COLO829 (cell line): Measurements from ENCODE around the gene NPTN.
"Not testable (repeated sequence)": the region's sequence is repeated elsewhere in the genome, so short reads cannot be mapped to it uniquely, and the experiment has no call there.

Experiments used
- DNase-seq: peaks from one replicate; pipeline ENCODE4 v3.0.0; 2012; ENCODE audit warnings: low spot score

The NPTN gene

DNA sequence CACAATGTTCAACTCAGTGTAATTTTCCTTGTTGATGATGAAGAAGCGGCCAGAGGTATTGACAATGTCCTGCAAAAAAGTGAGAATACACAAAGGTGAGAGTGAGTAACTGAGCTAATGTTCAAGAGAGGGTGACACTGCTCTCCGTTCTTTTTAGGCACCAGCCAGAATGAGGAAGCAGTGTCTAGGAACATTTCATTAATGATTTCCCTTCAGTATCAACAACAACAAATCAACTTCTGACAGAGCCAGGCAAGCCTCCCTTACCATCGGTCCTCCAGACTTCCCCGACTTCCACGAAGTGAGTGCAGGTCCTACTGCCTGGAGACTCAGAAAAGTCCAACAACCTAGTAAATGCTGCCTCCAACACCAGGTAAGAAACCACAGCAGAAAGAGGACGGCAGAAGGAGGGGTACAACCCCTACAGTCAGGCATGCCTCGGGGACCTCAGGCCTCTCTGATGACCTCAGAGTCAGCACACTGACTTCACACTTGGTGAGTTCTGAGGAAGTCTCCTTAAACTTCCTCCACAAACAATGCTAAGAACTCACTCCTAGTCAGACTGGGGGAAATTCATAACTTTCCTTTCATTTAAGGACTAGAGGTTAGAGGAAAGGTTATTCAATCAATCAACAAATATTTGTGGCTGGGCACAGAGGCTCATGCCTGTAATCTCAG is 62.7 kb downstream of the NPTN start:
- DNase-seq, result no peak

DNA sequence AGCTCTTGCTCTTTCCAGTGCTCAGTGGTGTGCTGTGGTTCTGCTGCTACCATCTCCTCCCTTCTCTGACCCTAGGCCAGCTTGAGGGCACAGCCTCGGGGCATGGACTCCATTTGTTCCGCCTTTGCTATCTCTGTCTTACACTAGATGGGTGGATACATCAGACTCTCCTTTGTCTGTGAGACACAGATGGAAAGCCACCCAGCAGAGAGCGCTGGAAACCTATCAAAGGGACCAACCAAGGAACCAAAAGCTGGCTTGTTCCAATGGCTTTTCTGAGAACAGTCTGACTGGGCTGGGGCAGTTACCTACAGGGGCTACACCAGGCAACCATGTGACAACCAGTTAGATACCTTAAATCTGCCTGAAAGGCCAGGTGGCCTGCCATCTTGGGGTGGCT is 63.8 kb downstream of the NPTN start:
- no peak for DNase-seq

DNA sequence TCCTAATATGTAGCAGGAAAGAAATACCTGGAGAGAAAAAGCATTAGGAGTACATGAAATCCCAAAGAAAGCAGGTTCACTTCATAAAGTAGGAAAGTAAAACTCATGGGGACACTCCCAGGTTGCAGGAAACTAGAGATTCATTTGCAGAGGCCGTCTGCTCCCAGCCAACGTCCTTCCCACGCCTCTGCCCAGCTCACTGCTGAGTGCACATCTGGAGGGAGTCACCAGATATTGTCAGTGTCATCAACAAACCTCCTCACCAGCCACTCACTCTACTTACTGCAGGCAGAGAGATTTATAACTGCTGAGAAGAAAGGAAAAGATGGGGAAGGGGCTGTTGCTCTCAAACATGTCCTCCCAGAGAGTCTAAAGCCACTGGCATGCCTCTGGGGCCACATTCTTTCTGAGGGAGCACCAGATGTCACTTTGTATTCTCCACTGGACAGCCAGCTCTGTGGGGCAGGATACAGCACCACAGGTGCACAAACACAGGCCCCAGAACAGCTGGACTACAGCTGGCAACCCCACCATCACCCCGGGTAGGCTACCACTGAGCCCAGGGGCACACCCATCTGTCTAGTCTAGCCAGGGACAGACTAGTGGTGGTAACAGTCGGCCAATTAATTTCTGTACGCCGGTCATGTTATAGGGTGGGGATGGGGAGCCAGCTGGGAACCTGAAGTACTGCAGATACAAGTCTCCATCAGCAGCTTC is 64.5 kb downstream of the NPTN start:
- DNase-seq, result no peak

DNA sequence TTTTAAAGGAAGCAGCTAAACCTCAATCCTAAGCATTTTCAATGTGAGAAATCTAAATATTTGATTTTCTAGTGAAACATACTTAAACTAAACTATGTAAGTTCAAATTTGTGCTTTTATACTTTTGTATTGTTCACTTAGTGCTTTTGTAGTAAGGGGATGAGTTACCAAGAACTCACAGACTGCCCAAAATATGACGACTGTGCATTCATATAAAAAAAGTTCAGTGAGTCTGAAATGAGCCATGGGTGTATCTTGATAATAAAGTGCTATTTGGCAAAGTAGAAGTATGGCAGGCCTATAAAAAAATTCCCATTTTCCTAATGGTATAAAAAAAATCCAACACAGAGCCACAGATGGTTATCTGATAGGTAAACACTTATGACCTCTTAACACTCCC is 66.2 kb downstream of the NPTN start:
- DNase-seq, result no peak

DNA sequence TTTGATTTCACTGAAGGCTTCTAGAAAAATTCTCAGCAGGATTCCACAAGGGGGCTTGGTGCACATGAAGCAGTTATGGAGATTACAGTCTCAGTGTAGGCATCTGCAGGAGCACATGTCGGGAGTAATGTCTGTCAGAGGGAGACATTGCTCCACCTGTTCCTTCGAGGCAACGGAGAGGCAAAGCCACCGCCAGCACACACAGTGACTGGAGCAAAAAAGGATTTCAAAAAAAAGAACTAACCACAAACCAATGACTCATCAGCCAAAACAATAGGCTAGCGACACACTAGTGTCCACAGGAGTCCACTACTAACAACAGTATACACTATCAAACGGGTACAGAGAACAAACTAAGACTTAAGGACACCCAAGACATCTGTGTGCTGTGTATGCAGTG is 68.9 kb downstream of the NPTN start:
- no peak for DNase-seq

DNA sequence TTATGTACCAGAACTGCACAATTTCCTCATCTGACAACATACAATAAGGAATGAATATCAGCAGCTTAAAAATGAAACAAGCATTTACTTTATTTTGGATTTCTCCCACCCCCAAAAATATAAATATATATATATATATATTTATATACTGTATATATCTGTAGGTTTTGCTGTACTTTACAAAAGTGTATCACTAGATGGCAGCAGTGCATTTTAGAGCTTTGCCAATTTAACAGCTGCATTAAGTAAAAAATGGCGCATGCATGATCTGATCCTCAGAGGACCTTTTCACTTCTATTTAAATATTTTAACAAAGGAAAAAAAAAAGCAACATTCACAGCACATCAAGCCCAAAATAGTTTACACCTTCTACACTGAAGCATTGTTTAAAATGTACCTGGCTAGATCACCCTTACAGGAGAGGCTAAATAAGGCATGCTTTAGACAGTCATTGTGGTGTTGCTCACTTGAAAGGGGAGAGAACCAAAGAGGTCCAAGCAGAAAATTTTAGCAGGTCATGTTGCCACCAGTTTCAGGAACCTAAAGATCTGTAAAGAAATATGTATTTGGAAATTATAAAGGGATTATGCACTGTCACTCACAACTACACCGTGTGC is 72.6 kb downstream of the NPTN start:
- DNase-seq, result peak; percentile 3

DNA sequence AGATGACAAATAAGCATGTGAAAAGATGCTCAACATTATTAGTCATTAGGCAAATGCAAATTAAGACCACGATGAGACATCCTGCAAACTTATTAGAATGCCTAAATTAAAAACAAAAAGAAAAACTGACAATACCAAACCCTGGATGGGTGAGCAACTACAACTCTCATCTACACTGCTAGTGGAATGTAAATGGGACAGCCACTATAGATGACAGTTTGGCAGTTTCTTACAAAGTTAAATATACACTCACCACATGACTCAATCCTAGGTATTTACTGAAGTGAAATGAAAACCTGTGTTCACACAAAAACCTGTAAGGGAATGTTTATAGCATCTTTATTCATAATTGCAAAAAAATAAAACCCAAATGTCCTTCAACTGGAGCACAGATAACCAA is 74.7 kb downstream of the NPTN start:
- no peak for DNase-seq

DNA sequence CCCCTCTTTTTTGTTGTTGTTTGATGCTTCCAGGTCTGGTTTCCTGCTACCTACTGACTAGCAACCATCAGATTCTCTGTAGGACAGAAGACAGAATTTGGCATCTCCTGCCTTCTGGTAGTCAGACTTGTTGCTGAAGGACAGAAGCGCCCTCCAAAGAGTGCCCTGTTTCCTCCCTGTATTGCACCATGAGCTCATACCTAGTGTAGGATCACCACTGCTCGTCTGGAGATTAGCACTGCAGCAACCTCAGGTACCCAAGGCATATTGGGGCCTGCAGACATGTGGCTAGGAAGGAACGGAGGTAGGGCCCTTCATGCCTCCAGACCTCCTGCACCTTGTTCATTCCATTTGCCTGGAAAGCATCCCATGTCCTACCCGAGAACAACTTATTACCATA is 78.1 kb downstream of the NPTN start:
- DNase-seq, result no peak

DNA sequence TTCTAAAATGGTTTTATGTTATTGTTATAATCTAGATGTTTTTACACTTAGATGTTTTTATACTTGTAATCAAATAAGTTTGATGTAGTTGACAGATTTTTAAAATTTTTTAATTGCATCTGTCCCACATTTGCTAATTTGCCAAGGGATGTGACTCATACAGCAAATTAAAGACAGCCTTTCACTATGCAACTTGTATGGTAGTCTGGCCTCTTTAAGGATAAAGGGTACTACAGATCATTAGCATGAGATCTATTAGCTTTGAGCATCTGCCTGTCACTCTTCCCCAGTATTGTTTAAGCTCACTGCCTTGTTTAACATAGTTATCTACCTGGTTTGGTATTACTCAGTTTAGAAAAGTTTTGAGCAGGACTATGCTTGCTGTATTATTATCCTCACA is 83.0 kb downstream of the NPTN start:
- DNase-seq, result no peak

DNA sequence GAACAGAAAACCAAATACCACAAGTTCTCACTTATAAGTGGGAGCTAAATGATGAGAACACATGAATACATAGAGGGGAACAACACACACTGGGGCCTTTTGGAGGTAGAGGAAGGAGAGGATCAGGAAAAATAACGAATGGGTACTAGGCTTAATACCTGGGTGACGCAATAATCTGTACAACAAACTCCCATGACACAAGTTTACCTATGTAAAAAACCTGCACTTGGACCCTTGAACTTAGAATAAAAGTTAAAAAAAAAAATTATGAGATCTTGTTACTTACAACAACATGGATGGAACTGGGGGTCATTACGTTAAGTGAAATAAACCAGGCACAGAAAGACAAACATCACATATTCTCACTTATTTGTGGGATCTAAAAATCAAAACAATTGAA is 84.3 kb downstream of the NPTN start:
- not testable (repeated sequence) for DNase-seq

DNA sequence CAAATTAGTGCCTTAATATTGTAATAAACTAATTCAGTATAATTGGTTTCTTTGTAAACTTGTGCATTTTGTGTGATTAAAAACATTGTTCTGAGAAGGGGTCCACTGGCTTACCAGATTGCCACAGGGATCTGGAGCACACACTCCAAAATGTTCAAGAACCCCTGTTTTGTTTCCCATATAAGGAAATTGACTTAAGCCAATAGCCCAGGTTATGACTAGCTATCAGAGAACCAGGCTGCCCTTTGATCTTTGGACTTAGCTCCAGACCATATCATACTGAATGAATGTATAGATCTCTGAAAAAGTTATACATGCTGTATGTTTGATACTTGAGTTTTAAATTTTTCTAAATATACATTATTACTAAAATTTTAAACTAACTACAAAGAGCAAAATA is 91.7 kb downstream of the NPTN start:
- no peak for DNase-seq

DNA sequence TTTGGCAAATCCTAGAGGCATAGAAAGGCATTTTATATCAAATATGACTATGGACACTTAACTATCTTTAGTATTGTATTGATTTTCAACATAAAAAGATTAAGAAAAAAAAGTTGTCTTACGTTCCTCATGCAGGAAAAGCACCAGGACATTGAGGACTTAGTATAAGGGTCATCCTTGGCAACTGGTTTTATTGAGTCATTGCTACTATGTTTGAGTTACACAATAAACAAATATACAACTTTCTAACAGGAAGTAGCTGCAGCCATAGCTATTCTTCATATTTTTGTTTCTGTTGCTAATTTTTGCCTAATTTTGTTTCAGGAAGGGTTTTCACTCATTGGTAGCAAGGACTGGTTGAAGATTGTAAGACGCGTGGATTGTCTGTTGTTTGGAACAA is 93.0 kb downstream of the NPTN start:
- DNase-seq, result no peak

DNA sequence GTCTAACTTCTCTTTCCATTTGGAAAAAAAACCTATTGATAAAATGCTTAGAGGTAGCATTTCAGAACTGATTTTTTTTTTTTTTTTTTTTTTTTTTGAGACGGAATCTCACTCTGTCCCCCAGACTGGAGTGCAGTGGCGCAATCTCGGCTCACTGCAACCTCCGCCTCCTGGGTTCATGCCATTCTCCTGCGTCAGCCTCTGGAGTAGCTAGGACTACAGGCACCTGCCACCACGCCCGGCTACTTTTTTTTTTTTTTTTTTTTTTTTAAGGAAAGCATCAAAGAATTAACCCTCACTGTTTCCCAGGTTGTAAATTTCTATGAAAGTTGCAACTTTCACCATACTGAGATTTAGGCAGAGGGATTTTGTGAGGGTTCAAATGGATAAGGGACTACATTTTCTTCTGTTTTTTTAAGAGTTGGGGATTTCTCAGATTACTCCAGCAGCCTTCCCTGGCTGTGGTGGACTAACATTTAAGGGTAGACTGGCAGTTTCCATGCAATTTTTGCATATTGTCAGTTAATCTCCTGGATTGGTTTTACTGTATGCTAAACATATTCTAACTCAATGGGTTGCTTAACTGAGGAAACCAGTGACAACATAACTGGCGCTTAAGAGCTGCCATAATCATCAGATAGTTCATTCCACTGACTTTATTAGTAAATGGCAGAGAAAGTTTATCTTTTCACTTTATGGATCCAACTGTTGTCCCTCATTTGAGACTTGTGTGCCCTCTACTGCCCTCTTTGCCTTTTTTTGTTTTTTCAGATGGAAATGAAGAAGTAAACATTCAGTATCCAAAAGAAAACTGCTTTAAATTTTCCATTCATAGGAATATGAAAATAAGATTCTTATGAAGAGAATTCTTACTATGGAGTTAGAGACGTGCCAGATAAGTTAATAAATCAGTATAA is 93.7 kb downstream of the NPTN start:
- DNase-seq, result no peak

DNA sequence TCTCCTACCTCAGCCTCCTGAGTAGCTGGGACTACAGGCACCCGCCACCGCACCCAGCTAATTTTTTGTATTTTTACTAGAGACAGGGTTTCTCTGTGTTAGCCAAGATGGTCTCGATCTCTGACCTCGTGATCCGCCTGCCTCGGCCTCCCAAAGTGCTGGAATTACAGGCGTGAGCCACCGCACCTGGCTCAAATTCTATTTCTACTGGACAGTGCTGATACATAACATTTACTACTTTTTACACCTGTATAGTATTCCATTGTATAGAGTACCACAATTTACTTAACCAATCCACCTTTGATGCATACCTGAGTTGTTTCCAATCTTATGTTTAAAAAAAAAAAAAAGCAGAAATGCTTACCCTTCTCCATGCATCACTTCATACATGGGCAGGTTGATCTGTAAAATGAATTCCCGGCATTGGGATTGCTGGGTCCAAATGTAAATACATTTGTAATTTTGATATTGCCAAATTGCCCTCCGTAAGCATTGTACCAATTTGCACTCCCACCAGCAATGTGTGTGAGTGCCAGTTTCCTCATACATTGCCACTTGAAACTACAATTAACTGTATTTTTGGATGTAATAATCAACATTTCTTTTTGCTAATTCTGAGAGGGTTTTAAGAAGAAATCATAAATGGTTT is 94.5 kb downstream of the NPTN start:
- no peak for DNase-seq

DNA sequence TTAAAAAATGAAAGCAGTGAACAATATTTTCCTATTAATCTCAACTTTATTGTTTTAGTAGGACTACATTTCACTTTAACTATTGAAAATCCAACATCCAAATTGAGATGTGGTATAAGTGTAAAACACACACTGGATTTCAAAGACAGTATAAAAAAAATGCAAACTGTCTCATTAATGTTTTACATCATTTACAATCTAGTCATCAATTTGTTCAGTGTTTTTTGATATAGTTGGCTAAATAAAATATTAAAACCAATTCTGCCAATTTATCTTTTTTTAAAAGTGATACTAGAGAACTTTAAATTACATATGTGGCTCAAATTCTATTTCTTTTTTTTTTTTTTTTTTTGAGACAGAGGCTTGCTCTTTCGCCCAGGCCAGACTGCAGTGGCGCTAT is 95.1 kb downstream of the NPTN start:
- no peak for DNase-seq

DNA sequence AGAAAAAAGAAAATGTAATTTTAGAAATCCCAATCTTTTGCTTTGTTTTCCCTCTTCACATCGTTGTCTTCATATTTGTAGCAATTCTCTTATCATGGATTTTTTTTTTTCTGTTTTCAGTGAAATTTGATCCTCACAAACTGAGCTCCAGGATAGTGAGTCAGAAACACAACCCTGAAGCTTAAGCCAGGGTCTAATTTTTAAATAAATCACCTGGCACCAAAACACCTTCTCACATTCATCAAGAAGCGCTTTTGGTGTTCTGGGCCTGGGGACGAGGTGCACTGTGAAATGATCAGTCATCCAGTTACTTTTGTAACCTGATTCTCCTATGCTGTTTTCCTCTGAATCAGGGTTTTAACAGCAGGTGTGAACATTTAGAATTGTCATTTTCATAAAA is 102.5 kb downstream of the NPTN start:
- DNase-seq, result no peak

DNA sequence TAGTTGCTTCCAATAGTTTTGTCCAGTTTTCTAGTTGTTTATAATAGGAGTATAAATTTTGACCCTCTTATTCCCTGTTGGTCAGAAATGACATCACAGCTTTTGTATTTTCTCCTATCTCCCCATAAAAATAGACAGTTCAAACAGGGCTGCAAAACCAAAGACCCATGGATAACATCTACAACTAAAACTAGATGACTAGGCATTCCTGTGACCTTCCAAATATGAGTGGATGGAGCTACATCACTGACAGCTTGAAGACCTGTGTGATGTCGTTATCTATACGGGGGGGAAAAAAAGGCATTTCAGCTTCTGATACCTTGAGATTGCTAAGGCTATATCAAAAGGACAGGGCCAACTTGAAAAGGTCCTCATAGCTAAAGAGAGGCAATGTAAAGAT is 105.6 kb downstream of the NPTN start:
- DNase-seq, result no peak

DNA sequence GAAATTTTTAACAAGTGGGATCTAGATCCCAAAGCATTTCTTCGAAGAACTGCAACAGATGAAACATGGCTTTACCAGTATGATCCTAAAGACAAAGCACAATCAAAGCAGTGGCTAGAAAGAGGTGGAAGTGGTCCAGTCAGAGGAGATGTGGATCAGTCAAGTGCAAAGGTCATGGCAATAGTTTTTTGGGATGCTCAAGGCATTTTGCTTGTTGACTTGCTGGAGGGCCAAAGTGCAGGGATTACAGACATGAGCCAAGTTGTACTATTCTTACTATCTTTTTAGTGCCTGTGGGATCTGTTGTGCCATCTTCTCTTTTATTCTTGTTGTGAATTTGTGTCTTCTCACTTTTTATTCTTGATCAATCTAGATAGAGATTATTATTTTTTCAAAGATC is 108.3 kb downstream of the NPTN start:
- DNase-seq, result no peak

DNA sequence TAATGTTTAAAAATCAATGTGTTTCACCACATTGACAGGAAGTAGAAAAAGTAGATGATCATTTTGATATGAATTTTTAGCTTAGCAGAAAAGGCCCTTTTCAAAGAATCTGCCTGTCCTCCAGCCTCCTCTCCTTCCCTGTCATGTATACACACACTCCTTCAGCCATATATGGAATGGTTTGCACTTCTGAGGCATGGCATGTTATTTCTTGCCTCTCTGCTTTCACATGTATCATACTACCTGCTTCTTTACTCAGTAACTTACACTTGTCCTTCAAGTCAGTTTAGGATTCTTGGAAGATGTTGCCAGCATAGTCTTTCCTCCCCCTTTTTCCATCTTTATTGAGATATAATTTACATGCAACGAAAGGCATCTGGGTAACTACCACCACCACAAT is 111.2 kb downstream of the NPTN start:
- no peak for DNase-seq

DNA sequence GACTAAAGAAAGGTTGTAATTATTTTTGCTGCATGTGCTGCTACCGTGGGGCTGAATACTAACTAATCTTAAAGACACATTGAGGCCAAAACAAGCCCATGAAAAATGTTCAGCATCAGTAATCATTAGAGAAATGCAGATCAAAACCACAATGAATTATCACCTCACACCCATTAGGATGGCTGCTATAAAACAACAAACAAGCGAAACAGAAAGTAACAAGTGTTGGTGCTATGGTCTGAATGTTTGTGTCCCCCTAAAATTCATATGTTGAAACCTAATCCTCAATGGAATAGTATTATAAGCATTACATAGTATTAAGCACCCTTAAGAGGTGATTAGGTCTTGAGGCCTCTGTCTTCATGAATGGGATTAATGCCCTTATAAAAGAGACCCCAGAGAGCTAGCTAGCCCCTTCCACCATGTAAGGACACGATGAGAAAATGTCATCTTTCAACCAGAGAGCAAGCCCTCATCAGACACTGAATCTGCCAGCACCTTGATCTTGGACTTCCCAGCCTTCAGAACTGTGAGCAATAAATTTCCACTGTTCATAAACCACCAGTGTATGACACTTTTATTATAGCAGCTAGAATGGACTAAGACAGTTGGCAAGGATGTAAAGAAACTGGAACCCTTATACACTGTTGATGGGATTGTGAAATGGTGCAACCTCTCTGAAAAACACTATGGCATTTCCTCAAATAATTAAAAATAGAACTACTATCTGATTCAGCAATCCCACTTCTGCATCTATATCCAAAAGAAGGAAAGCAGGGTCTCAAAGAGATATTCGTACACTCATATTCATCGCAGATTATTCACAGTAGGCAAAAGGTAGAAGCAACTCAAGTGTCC is 114.1 kb downstream of the NPTN start:
- no peak for DNase-seq
